NCI-H2227 treated with DMSO at 0.1 percent for 48 hours (cell line): ENCODE data around the gene OR1I1.
A peak's percentile ranks its signal among the peaks of the same experiment; 100 is the strongest.
"Not testable (repeated sequence)": the region's sequence is repeated elsewhere in the genome, so short reads cannot be mapped to it uniquely, and the experiment has no call there.

ENCODE experiments used
- DNase-seq: peaks from one replicate; lab custom pipeline; 2025; lab: John Stamatoyannopoulos, UW

The OR1I1 gene

GRCh38 chr19:15081911-15082310 lies at the start of gene OR1I1:
OR1I1 (plus strand) TSS chr19:15082211; CDS start chr19:15087066, 4,855 bp downstream.
- no peak for DNase-seq

- no peak for DNase-seq
These were observed 46.2 kb upstream of the OR1I1 start for GRCh38 chr19:15035795-15036311.

- no peak for DNase-seq
These were observed 44.4 kb upstream of the OR1I1 start for GRCh38 chr19:15037586-15037985.

DNA sequence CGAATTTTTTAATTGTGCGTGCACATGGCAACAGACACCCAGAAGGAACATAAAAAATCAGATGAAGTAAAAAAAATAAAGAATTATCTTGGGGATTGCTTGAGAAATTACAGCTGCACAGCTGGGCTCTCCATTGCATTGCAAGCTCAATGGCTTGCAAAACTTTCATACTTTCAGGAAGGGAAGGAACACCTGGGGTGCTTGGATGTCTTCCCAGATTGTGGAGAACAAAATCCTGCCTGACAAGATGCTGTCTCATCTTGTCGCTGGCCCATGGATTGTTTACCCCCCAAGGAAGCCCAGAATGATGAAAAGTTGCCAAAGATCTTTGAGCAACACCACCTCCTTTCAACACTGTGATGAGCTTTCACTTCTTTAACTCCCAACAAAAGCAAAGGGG lies 43.7 kb upstream of the OR1I1 start:
- no peak for DNase-seq

DNA sequence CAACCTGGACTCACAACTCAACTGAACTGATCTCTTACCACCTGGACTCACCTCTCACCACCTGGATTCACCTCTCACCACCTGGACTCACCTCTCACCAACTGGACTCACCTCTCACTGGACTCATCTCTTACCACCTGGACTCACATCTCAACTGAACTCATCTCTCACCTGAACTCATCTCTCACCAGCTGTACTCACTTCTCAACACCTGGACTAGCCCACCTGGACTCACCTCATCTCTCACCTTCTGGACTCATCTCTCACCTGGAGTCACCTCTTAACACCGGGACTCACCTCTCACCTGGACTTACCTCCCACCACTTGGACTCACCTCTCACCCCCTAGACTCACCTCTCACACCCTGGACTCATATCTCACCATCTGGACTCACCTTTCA lies 40.0 kb upstream of the OR1I1 start:
- DNase-seq = no peak

DNA sequence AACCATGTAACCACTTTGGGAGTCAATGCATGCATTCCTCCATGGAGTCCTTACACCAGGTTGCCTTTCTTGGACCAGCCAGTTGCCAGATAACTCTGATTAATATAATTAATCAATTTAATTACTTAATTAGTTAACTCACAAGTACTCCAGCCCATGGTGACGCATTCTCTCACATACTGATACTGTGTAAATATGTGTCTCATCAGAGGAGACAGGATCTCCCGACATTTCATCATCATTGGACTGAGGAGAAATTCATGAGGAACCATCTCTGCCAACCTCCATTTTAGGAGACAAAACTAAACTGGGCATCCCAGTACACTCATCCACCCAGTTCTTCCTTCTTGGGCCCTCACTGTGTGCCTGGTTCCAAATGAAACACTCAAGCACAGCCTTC lies 39.2 kb upstream of the OR1I1 start:
- no peak for DNase-seq

DNA sequence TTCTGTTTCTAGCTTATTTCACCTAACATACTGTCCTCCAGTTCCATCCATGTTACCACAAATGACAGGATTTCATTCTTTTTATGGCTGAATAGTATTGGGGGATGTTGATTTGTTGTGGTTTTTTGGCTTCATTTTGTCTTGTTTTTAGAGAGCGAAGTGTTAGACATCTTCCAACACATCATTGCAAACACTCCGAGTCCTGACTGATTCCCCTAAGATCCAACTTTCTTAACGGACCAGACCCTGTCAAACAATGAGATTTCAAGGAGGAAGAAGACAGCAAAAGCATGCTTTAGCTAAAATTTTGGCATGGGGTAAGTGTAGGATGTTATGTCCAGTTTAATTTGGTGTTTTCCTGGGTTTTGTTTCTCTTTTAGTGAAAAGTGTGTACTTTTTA lies 36.5 kb upstream of the OR1I1 start:
- no peak for DNase-seq

DNA sequence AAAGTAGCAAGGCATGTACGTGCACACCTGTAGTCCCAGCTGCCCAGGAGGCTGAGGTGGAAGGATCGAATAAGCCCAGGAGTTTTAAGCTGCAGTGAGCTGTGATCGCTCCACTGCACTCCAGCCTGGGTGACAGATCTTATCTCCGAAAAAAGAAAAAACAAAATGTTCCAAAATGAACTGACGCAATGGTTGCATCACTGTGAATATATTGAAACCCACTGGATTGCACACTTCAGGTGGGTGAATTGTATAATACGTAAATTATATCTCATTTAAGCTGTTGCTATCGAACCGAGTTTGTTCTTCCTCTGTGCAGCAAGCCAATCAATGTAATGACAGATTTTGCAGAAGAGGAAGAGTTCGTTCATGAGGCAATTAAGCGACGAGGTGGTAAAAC lies 34.3 kb upstream of the OR1I1 start:
- DNase-seq = no peak

GRCh38 chr19:15048128-15048527 lies 33.9 kb upstream of the OR1I1 start:
- DNase-seq = no peak

DNA sequence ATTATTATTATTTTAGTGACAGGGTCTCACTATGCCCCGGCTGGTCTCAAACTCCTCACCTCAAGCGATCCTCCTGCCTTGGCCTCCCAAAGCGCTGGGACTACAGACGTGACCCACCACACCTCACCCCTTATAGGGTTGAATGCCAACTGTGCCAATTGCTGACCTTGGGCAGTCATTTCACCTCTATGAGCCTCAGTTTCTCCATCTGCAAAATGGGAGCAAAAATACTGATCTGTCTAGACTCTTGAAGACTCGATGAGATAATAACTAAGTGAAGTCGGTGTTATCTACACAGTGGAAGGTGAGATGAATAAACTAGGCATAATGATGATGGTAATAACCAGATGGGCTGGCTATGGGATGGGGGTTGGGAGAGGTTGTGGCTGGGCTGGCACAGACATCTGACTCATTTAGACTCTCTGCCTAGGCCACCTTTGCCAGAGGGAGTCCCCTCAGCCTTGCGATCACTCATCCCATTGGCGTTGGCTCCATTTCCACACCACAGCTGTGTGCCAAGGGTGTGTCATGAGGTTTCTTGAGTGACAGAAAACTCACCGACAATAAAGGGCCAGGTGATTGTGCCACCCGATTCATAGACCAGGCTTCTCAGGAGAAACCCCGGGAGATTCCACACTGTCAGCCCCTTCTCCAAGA lies 33.0 kb upstream of the OR1I1 start, which contains the start of gene CASP14:
Gene CASP14, plus strand, starts transcription at position 596 of the 657 bp plus-strand sequence. CDS start 2,772 bp downstream, outside the sequence.
- no peak for DNase-seq

DNA sequence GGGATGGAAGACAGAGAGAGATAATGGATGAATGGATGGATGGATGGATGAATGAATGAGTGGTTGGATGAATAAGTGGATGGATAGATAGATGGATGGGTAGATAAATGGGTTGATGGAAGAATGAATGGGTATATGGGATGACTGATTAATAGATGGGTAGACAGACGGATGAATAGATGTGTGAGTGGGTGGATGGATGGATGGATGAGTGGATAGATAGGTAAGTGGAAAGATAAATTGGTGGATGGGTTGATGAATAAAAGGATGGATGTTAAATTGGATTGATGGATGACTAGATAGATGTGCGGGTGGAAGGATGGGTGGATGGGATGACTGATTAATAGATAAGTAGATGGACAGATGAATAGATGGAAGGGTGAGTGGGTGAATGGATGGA lies 31.4 kb upstream of the OR1I1 start:
- no peak for DNase-seq

- DNase-seq = no peak
These were observed 20.0 kb upstream of the OR1I1 start for GRCh38 chr19:15062036-15062435.

- DNase-seq = not testable (repeated sequence)
These were observed 11.6 kb upstream of the OR1I1 start for GRCh38 chr19:15070386-15070785.

DNA sequence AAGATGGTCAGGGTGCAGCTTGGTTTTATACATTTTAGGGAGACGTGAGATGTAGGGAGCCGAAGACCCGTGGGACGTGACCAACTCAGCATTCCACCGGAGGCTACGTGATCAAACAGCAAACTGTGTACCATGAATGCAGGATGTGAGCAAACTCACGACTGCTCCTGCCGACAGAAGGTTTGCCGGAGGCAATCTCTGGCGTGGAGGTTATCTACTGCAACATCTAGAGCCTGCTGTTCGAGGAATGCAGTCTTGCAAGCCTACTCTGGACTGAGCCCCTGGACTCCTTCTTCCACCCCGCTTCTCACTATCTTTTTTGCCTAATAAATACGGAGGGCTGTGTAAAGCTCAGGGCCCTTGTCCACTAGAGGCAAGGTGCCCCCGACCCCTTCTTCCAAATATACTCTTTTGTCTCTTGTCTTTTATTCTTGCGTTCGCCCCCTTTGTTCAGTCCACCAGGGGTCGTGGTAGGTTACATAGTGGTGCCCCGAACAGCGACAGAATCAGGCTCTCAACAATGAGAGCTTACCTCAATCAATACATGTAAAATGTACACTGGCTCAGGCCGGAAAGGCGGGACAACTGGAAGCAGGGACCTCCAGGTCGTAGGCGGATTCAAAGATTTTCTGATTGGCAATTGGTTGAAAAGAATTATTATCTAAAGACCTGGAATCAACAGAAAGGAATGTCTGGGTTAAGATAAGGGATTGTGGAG lies 8.9 kb upstream of the OR1I1 start:
- DNase-seq = no peak

DNA sequence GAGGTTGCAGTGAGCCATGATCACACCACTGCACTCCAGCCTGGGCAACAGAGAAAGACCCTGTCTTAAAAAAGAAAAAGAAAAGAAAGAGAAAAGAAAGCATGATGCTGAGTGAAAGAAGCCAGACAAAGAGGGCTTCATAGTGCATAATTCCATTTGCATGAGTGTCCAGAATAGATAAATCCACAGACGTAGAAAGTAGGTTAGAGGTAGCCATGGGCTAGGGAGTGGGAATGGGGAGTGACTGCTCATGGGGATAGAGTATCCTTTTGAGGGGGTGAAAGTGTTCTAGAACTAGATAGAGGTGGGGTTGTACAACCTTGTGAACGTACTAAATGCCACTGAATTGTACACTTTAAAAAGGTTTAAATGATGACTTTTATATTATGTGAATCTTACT lies 7.6 kb upstream of the OR1I1 start:
- no peak for DNase-seq

- no peak for DNase-seq
These were observed 6.2 kb upstream of the OR1I1 start for GRCh38 chr19:15075806-15076205.

DNA sequence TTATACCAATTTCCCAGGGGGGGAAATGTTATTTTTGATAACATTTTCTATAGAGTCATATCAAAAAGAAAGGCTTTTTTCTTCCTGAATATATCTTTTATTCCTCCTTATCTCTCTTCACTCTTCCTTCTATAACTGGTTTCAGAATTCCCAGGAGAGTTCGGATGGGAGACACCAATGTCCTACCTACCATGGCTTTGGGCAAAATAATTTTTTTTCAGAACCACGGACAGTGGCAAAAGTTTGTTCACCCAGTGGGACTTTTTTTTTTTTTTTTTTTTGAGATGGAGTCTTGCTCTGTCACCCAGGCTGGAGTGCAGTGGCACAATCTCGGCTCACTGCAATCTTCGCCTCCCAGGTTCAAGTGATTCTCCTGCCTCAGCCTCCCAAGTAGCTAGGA lies 2.0 kb upstream of the OR1I1 start:
- not testable (repeated sequence) for DNase-seq

- no peak for DNase-seq
These were observed 5.2 kb downstream of the OR1I1 start for GRCh38 chr19:15087182-15087581.

GRCh38 chr19:15091918-15092753 lies 10.1 kb downstream of the OR1I1 start:
- DNase-seq = peak; percentile 26

- DNase-seq = no peak
These were observed 11.0 kb downstream of the OR1I1 start for GRCh38 chr19:15093001-15093400.

GRCh38 chr19:15096223-15096622 lies 14.2 kb downstream of the OR1I1 start:
- DNase-seq = no peak

GRCh38 chr19:15097980-15098379 lies 16.0 kb downstream of the OR1I1 start:
- not testable (repeated sequence) for DNase-seq

- no peak for DNase-seq
These were observed 16.4 kb downstream of the OR1I1 start for GRCh38 chr19:15098460-15098859.
